NCI-H1694 (cell line): Measurements from ENCODE around the gene PAX3.
"Not testable (repeated sequence)": the region's sequence is repeated elsewhere in the genome, so short reads cannot be mapped to it uniquely, and the experiment has no call there.

ENCODE experiments used
- DNase-seq: peaks from one replicate; lab custom pipeline; 2025; lab: John Stamatoyannopoulos, UW

Gene PAX3

DNA sequence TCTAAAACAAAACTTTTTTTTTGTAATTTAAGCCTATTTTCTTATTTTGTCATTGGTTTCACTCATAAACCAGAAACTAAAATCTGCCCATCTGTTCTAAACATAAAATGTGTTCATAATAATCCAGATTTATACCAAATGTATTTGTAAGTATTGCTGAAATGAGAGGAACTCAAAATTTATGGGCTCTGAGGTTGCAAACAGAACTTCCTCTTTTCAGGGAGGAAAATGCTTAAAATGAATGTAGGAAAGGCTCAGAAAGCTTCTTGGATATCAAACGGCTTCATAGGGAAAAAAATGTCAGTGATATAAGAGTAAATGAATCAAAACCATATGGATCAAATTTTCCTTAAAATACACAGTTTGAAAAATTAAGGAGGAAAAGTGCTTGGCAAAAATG, 83.9 kb downstream of the PAX3 start:
- no peak for DNase-seq

DNA sequence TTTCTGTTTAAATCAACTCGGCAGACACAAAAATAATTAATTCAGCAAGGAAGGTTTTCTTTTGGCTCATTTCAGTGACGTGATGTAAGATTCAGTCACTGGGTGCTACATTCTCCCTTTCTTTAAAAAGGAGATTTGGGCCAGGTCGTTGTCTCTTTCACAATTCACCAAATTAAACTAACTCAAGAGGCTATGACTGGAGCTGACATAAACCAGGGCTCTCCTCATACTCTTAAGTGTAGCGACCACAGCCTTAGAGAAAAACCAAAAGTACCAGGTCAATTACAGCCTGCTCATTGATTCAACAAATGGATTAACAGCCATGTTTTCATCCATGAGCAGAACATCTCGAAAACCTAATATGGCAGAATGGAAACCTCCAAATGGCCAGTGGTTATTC, 85.7 kb downstream of the PAX3 start:
- no peak for DNase-seq

DNA sequence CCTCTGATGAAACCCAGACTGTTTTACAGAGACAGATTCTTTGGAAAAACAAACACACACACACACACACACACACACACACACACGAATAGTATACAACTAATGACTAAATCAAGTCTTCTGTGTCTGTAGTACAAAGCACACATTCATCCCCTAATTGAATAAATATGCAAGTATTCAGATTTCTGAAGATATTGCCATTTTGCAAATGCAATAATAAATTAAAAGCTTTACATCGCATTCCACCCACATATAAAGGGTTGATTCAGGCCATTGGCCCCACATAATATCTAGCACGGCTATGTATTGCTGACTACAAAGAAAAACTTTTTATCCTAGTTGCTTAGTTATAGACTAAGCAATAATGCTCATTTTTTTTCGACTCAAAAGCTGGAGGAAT, 86.2 kb downstream of the PAX3 start:
- no peak for DNase-seq

DNA sequence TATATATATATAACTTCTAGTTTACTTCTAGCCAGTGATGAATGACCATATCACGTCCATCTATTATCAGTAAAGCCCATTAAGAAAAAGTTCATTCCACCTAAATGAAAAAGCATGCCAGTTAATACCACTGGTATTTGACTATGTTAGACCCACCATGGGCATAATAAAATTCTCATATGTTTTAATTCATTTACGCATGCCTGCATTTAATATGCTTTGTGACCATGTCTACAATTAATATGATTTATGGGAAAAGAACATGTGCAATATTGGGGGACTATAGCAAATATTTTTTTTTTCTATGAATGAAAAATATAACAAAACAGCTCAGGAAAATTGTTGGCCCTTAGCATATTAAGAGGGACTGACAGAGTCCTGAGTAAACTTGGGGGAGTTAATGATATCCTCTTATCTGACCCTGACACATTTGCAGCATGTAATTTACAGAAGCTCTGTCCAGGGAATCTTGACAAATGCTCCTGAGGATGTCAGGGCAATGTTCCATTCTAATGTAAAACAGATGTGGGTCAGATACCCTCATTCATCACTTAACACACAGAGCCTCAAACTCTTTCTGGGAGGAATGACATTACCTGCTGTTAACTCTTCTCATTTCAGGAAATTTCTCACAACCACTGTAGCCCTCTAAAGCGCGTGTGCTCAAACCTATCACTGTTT, 90.6 kb downstream of the PAX3 start:
- no peak for DNase-seq

DNA sequence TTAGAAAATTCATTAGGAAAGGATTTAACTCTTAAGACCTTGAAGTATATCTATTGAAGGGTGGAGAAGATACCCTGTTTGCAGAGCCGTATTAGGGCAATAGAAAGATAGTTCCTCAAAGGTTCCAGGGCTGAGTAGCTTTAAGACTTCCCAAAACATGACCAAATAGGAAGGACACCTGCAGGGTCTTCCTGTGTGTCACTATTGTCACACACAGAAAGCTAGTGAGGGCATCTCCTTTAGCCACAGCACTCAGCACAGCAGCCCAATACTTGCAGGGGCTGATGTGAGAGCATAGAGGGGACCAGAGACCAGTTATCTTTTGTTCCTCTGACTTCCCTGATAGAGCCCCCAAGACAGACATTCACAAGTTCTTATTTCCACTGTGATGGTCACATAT, 93.7 kb downstream of the PAX3 start:
- no peak for DNase-seq

DNA sequence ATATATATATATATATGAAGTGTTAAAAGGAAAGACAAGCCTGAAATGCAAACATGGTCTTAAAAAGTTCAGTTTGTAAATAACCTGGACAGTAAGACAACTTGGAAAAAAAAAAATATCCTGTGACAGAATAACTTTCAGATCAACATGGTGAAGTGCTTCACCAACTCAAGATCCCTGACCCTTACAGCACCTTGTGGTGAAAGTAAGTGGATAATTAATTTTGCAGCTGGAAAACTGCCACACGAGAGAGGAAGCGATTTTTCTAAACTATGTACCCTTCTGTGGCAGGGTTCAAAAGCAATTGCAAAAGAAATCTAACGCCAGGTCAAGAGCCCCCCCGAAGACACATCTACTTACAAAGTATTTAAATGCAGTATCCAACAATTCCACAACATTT, 95.8 kb downstream of the PAX3 start:
- no peak for DNase-seq

DNA sequence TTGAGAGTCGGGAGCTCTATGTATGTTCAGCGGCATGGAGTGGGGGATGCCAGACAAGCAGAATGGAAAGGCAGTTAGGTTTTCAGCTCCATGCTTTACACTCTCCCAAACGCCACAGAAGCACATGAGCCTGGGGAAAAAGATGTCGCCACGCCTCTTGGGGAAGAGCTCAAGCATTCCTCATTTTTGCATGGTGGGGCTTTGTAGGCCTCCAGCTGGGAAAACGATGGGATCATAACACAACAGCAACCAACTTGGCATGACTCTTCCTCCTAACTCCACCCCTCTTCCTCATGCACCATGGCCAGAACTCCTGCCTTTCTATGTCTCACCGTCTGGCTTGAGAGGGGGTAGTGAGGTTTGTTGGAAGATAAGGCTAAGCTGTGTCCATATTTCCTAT, 102.6 kb downstream of the PAX3 start:
- DNase-seq: no peak

DNA sequence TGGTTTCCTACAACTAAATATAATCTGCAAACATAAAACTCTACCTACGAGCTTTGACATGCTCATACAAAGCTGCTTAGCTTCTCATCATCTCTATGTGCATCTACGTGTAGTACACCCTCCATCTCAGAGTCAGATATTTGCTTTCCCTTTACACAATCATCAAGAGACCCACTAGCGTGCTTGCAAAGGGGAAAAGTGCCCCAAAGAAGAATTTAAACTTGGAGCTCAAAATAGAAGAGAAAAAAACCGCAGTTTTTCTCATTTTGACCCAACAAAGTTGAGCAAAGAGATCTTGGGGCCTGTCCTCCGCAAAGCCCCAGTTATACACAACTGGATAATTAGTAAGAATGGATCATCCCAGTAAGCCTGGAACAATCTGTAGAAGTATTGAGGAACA, 104.1 kb downstream of the PAX3 start:
- DNase-seq: no peak

DNA sequence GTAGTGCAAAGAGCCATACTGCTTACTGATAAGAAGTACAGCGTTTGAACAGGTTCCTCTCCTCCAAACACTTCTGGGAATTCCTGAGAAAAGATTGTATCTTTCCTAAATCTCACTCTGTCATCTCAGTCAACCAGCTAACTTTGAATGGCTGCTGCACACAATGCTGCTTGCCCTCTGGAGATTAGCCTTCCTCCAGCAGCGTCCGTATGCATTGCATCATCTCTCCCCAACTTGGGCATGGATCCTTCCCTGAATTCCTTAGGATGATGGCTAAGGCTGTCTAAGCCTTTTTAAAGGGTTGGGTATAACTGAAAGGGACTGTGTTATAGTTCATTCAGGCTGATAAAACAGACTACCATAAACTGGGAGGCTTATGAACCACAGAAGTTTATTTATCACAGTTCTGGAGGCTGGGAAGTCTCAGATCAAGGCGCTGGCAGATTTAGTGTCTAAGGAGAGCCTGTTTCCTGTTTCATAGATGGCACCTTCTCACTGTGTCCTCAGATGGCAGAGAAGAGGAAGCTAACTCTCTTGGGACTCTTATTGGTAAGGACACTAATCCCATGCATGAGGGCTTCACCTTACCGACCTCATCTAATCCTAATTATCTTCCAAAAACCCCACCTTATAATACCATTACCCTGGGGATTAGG, 105.3 kb downstream of the PAX3 start:
- DNase-seq: no peak

DNA sequence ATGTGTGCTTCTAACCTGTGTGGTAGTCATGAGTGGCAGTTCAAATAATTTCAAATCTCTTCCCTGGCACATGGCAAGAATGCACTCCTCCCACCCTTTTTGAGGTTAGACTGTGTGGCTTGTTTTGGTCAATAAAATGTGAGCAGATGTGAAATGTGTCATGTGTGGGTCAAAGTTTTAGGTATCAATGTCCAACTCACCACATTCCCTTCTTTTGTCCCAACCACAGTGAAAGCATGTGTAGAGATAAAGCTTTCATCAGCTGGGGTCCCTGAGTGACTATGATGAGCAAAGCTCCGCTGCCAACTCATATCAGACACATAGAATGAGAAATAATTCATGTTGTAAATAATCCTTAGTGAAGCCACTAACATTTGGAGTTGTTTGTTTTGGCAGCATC, 118.2 kb downstream of the PAX3 start:
- no peak for DNase-seq

DNA sequence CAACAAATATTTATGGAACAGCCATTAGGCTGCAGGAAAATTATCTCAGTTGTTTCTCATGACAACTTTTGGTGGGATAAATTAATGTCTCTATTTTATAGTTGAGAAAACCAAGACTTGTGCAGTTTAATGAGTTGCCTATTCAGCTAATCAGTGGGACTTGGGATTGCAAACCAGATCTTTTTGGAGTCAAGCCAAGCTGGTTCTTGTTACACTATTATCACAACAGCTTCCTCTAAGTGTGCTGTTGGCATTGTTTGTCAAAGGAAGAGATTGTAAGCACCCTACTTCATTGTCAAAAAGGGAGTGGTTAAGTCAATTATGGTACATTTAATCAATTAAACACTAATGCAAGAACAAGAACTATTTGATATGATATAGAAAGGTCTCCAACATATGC, 119.2 kb downstream of the PAX3 start:
- DNase-seq: no peak

DNA sequence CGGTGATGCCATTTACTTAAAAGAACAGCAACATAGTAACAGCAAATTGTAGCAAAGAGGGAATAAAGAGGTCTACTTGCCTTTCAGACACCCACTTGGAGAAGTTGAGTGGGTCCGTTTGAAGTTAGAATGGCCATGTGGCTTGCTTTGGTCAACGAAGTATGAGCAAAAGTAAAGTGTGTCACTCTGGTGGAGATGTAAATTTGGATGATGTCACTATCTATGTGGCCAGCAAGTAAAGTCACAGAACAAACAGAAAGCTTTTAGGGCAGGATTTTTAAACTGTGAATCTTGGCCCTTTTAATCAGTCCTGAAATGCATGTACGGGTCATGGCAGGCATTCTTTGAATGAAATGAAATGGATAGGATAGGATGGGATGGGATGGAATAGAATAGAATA, 120.3 kb downstream of the PAX3 start:
- DNase-seq: no peak

DNA sequence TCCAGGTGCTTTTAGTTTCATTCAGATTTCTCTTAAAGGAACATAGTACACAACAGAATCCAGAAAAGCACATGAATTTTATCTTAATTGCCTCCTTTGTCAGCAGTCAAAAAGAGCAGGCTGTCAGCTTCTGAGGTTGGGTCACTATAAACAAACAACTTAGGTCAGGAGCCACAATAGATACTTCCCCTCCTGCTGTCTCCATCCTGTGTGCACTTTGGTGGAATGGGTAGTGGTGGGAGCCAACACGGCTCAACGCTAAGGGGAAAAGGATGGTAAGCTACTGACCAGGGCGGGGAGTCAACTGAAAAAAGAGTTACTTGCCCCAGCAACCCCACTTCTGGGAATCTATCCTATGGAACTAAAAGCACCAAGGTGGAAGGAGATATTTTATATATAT, 121.9 kb downstream of the PAX3 start:
- DNase-seq: no peak

DNA sequence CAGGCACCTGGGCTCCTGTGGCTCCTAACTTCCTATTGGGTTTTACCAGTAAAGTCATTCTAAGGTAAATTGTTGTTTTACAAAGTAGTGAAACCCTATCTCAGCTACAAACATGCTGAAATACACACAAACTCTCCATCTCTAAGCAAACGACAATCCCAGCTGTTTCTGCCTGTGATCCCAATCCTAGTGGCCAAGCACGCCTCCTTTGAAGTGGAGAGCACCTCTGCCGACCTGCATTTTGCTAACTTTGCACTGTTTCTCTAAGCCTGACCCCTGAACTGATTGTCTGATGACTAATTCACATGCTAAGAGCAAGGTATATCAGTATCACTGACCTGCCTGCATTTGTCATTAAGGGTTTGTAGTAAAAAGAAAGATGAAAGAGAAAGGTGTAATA, 124.3 kb downstream of the PAX3 start:
- no peak for DNase-seq

DNA sequence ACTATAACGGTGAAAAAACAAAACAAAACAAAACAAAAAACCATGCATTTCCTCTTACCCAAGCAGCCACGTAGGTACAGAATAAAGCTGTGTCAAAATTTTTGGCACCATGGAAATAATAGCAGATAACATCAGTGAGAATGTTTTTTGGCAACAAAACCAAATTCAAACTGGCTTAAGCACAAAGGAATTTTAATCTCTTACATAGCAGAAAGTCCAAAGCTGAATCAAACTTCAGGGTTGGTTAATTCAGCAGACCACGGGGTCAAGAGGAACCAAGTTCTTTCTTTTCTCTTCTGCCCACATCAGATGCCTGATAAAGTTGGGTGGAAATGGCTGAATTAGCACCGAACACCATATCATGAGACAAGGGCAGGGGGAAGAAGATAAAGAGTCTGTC, 129.5 kb downstream of the PAX3 start:
- DNase-seq: no peak

DNA sequence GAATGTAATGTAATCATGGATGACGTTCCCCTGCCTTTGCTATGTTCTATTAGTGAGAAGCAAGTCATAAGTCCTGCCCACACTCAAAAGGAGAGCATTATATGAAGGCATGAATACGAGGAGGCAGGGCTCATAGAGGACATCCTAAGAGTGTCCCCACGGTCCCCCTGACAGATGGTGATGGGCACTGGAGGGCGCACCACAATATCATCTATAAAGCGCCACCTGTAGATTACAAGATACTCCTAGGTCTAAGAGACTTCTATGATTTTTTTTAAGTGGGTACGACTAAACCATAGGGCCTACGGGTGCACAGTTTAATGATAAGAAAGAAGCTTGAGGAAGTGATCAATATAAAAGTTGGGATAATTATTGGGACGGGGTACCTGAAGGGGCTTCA, 131.0 kb downstream of the PAX3 start:
- DNase-seq: no peak

DNA sequence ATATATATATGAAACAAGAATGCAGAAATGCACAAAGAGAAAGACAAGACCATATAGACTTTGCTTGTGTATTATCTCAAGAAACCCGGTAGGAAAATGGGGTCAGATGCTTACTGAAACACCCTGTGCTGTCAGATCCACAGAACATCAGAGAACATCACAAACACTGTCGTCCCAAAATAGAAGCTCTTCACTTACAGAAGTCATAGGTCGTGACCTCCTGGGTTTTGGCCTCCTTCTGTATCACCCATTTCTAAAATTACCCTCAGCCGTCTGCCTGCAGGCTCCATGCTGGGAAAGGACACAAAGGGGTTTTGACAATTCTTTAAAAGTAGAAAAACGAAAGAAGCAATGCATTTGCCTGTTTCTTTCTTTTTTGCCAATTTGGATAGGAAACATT, 137.9 kb downstream of the PAX3 start:
- DNase-seq: no peak

DNA sequence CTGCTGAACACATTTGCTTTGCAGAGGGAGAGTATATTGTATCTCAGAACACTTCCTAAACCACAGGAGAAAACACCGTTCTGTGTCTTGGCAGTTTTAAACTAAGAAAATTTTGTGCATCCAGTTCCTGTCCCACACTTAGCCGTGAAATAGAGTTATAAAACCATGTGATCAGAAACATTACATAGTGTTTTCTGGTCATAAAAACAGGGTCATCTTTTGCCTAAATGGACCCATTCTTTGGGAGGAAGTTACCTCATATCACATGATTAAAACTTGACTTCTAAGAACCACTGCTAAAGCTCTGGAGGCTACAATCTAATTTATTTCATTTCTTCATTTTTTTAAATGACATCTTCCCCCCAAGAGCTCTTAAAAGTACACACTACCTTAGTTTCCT, 138.7 kb downstream of the PAX3 start:
- DNase-seq: no peak

DNA sequence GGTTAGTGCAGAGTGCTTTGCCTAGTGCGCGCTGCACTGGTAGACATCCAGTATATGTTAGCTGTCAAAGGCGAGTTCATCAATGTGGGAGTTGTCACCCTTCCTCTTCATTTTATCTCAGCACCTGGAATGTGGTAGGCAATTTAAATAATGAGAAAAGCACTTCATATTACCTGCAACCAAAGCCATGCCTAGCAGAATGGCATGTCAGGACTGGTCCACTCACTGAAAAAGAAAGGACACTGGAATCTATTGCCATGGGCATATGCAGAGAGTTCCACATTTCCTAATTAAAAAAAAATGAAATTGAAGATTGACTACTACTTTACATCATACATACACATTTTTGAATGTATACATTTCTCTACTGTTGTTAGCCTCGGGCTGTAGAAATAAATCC, 139.6 kb downstream of the PAX3 start:
- no peak for DNase-seq

DNA sequence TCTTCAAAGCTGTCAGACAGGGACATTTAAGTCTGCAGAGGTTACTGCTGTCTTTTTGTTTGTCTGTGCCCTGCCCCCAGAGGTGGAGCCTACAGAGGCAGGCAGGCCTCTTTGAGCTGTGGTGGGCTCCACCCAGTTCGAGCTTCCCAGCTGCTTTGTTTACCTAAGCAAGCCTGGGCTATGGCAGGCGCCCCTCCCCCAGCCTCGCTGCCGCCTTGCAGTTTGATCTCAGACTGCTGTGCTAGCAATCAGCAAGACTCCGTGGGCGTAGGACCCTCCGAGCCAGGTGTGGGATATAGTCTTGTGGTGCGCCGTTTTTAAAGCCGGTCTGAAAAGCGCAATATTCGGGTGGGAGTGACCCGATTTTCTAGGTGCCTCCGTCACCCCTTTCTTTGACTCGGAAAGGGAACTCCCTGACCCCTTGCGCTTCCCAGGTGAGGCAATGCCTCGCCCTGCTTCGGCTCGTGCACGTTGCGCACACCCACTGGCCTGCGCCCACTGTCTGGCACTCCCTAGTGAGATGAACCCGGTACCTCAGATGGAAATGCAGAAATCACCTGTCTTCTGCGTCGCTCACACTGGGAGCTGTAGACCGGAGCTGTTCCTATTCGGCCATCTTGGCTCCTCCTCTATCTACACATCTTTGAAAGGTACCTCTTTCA, 143.7 kb downstream of the PAX3 start:
- not testable (repeated sequence) for DNase-seq
